Measurements from ENCODE around the gene PIK3R3.

The PIK3R3 gene

DNA sequence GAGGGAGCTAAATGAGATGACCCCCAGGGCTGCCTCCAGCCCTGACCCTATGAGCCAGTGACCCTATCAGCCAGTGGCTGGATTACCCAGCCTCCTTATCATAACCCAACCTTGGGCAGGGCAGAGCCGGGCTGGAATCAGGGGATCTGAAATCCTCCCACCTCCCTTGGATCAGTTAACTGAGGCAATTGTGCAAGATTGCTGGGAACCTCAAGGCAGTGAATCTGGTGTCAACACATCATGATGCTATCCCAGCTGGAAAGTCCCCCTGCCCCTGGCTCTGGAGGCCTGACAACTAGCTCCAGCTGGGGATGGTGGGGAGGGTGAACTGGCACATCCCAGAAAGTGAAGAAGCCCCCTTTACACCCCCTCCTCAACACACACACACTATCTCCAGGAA lies 36.0 kb upstream of the PIK3R3 start:
- H3K4me3 ChIP-seq (IDR thresholded peaks at IDR 0.05; ENCODE audit: insufficient read depth, low read depth, low read length): no peak overlapping the region
- H3K4me1 ChIP-seq (ENCODE audit: low read depth, poor library complexity, severe bottlenecking): peaks cover 9% of the 10 kb centered on the region
- TF ChIP-seq, protein P1, sequence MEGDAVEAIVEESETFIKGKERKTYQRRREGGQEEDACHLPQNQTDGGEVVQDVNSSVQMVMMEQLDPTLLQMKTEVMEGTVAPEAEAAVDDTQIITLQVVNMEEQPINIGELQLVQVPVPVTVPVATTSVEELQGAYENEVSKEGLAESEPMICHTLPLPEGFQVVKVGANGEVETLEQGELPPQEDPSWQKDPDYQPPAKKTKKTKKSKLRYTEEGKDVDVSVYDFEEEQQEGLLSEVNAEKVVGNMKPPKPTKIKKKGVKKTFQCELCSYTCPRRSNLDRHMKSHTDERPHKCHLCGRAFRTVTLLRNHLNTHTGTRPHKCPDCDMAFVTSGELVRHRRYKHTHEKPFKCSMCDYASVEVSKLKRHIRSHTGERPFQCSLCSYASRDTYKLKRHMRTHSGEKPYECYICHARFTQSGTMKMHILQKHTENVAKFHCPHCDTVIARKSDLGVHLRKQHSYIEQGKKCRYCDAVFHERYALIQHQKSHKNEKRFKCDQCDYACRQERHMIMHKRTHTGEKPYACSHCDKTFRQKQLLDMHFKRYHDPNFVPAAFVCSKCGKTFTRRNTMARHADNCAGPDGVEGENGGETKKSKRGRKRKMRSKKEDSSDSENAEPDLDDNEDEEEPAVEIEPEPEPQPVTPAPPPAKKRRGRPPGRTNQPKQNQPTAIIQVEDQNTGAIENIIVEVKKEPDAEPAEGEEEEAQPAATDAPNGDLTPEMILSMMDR (conservative IDR thresholded peaks at IDR 0.05; ENCODE audit: low read depth, low read length): no peak
- H3K4me2 ChIP-seq: no peak overlapping the region
- no peaks in the 10 kb centered on the region for H3K36me3 ChIP-seq (ENCODE audit: insufficient read depth)
- H3K27ac ChIP-seq: no peak overlapping the region
- no peaks in the 10 kb centered on the region for H3K79me2 ChIP-seq (ENCODE audit: insufficient read depth, low read depth)
- H4K20me1 ChIP-seq (ENCODE audit: insufficient read depth): no peaks in the 10 kb centered on the region
- no peak overlapping the region for H2AFZ ChIP-seq (ENCODE audit: low read depth)
- H3K27me3 ChIP-seq (ENCODE audit: insufficient read depth, low read depth): no peaks in the 10 kb centered on the region
- no peak overlapping the region for H3K9ac ChIP-seq

DNA sequence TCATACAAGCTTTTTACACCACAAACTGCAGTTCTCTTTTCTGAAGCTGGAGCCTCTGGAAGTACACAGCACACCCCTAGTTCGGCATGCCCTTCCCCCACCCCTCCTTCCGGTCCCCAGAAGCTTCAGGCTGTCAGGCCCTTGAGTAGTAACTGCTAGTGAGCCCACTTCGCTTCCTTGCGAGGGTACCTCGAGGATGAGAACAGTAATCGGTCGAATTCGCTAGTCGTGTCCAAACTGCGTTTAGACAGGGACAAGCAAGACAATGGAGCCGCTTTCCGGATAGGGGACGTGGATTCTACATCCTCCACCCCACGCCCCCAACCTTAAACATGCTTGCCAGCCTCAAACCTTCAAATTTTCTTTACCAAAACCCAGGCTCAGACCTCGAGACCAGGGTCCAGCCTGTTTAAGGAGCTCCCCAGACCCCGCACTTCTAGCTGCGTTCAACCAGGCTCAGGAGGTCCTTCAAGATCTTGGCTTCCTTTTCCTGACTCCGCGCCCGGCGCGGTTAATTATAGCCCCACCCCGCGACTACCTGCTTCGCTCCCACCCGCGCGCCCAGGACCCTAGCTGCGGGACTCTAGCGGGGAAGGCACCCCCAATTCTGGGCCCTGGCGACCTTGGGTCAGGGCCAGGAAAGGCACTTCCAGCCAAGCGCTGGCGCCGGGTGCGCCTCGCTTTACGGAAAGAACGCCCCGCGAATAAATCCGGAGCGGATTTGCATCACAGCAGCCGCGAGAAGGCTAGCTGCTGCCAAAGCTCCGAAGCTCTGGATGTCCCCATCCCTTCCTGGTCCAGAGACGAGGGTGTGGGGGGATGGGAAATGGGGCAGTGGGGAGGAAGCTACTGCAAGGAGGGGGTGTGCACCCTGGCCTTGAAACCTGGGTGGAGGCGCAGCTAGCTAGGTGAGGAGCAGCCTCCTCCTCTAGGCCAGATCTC lies 34.4 kb upstream of the PIK3R3 start:
- Histone ChIP-seq H3K4me3 (IDR thresholded peaks at IDR 0.05; ENCODE audit: insufficient read depth, low read depth, low read length) (no peak overlapping the region), H3K4me1 (ENCODE audit: low read depth, poor library complexity, severe bottlenecking) (no peaks in the 10 kb centered on the region), H3K4me2 (no peak overlapping the region), H3K27ac (no peak overlapping the region), H3K9ac (no peak overlapping the region), H2AFZ (ENCODE audit: low read depth) (no peak overlapping the region), H3K79me2 (ENCODE audit: insufficient read depth, low read depth) (no peaks in the 10 kb centered on the region), H3K27me3 (ENCODE audit: insufficient read depth, low read depth) (no peaks in the 10 kb centered on the region), H3K36me3 (ENCODE audit: insufficient read depth) (no peaks in the 10 kb centered on the region), H4K20me1 (ENCODE audit: insufficient read depth) (no peaks in the 10 kb centered on the region)
- TF ChIP-seq, protein P1 (conservative IDR thresholded peaks at IDR 0.05; ENCODE audit: low read depth, low read length): no peak

DNA sequence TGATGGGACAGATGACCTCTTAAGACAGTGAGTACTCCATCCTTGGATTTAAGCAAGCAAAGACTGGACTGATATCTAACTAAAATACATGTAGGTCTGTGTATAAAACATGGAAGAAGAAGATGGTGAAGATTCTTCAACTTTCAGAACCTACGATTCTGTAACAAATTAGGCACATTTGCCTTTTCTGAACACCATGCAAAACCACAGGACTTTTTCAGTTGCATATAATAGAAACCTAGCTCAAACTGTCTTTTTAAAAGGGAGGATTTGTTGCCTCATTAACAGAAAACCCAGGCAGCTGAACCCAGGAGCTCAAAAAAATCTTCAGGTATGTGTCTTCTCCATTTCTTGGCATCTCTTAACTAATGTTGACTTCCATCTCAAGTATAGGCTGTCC lies 27.8 kb upstream of the PIK3R3 start:
- no peaks in the 10 kb centered on the region for H3K79me2 ChIP-seq (ENCODE audit: insufficient read depth, low read depth)
- peak overlapping the region; percentile 27; the same call in 1 of the 2 replicates for H3K9ac ChIP-seq
- no peaks in the 10 kb centered on the region for H3K36me3 ChIP-seq (ENCODE audit: insufficient read depth)
- peak overlapping the region; percentile 86 for H3K4me2 ChIP-seq
- H4K20me1 ChIP-seq (ENCODE audit: insufficient read depth): no peaks in the 10 kb centered on the region
- peak overlapping the region; percentile 76 for H3K27ac ChIP-seq
- TF ChIP-seq, protein P1 (conservative IDR thresholded peaks at IDR 0.05; ENCODE audit: low read depth, low read length): no peak
- peaks cover 44% of the 10 kb centered on the region for H3K4me1 ChIP-seq (ENCODE audit: low read depth, poor library complexity, severe bottlenecking)
- peak overlapping the region; percentile 58 for H2AFZ ChIP-seq (ENCODE audit: low read depth)
- H3K27me3 ChIP-seq (ENCODE audit: insufficient read depth, low read depth): no peaks in the 10 kb centered on the region
- peak overlapping the region; percentile 46 for H3K4me3 ChIP-seq (IDR thresholded peaks at IDR 0.05; ENCODE audit: insufficient read depth, low read depth, low read length)

DNA sequence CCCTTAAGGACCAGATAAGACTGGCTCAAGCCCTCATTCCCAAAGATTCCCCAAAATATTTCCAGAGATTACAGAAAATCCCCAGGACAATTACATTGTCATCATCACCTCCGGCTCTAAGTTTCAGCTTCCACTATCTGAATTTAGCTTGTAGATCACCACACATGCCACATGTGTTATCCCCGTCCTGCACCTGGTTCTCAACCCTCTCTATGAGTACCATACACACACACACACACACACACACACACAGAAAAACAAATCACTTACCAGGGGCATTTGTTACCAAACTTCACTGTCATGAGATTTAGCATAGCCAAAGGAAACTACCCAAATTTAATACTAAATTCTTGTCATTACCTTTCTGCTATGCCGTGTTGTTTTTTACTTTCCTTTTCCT lies 27.1 kb upstream of the PIK3R3 start:
- Histone ChIP-seq H3K27ac (peak overlapping the region; percentile 76), H3K4me3 (IDR thresholded peaks at IDR 0.05; ENCODE audit: insufficient read depth, low read depth, low read length) (peak overlapping the region; percentile 46), H3K4me2 (peak overlapping the region; percentile 86), H3K4me1 (ENCODE audit: low read depth, poor library complexity, severe bottlenecking) (peaks cover 44% of the 10 kb centered on the region), H2AFZ (ENCODE audit: low read depth) (peak overlapping the region; percentile 58), H3K79me2 (ENCODE audit: insufficient read depth, low read depth) (no peaks in the 10 kb centered on the region), H3K27me3 (ENCODE audit: insufficient read depth, low read depth) (no peaks in the 10 kb centered on the region), H3K36me3 (ENCODE audit: insufficient read depth) (no peaks in the 10 kb centered on the region), H4K20me1 (ENCODE audit: insufficient read depth) (no peaks in the 10 kb centered on the region), H3K9ac (peak overlapping the region; percentile 27)
- TF ChIP-seq, protein P1 (conservative IDR thresholded peaks at IDR 0.05; ENCODE audit: low read depth, low read length): no peak

Measured in KMS-11 (cell line).